SHP77 treated with DMSO at 0.1 percent for 48 hours (cell line): ENCODE measurements around the gene ZNF587B.
"Not testable (repeated sequence)": the region's sequence is repeated elsewhere in the genome, so short reads cannot be mapped to it uniquely, and the experiment has no call there.

Experiments used
- DNase-seq: peaks from one replicate; lab custom pipeline; 2025; lab: John Stamatoyannopoulos, UW

ZNF587B gene

GRCh38 chr19:57870225-57870624 lies 40.1 kb downstream of the ZNF587B start:
- DNase-seq = no peak

- DNase-seq = no peak
Measured at GRCh38 chr19:57872450-57872849, 42.4 kb downstream of the ZNF587B start.

- DNase-seq = not testable (repeated sequence)
Measured at GRCh38 chr19:57873883-57874799, 44.0 kb downstream of the ZNF587B start.

GRCh38 chr19:57886046-57886445 lies 55.9 kb downstream of the ZNF587B start:
- no peak for DNase-seq

DNA sequence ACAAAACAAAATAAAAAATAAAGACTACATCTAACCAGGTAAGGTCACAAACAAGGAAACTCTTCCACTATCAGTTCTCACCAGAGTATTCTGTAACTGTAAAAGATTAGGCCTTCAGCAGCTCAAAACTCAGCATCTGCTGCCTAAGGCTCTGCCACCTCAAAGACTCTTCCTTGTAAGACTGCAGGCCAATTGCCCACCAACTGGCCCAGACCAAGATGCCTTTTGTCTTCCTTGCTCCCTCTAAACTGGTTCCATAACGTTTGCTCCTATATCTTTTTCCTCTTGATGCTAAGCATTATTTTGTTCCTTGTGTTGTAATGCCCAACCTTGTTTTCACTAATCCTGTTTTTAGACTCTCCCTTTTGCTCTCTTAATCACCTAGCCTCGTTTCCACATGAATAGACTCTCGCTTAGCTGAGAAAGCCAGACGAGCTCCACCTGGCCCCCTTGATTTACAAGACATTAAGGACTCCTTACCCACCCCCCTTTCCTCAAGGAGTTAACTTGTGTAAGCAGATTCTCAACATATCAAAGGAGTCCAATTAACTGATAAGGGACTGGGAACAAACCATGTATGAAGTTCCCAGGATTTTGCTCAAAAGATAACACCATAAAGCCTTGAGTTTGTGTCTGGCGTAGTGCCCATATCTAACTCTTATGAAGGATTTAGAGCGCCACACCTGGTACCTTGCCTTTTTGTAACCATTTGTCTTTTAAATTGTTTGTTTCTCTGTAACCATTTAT lies 57.3 kb downstream of the ZNF587B start:
- DNase-seq = no peak

DNA sequence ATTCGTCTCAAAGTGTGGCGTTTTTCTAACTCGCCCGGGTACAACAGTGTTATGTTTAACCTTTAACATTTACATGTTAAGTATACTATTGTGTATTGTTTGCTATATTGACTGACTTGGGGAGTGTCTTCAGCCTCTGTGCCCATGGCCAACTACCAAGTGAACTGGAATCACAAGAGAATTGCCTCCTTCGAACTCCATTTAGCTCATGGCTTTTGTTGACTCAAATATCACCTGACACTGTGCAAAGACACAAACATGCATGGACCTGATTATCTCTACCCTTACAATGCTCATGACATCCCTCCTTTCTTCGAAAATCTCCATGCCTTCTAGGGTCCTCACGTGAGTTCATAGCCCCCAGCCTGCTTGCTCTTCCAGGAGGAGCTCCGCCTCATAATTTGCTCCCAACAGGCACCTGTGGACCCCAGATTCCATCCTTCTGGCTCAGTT lies 58.0 kb downstream of the ZNF587B start:
- DNase-seq = no peak

DNA sequence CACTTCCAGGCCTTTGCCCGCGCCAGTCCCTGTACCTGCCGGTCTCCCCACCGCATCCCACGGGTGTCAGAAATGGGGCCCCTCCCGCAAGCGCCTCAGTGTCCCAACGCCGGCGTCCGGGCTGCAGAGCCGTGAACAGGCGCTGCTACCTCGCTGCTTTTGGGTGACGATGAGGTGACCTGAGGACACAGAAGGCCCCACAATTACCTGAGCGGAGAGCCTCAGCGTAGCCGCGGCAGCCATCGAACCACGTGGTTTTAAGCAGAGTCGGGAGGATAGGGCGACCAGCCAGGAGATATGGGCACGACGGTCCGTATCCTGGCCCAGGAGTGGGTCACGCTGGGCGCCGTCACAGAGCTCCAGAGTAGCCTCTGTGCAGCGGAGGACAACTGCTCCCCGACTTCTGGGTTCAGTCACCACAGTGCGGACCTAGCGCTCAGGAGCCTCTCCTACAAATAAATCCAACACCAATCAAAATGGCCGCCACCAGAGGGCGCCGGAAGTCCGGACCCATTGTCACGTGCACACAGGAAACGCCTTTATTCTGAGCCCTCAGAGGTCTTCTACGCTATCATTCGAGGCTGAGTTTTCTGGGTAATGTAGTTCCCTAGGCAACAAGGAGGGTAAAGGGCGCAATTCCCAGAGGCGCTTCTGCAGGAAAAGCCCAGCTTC lies 58.6 kb downstream of the ZNF587B start, which contains the start of gene ZNF814:
ZNF814 (minus strand) TSS at position 478 of the 672 bp plus-strand sequence; CDS start at position 243, 235 bp downstream.
- no peak for DNase-seq

GRCh38 chr19:57890706-57891105 lies 60.6 kb downstream of the ZNF587B start:
- DNase-seq = not testable (repeated sequence)
